Karpas-422 (cell line): ENCODE measurements around the gene INPP5K. TPM values are rescaled to one million over a fixed set of nuclear protein-coding genes. Genes with fewer than 3 reads are reported as not detected.

ENCODE experiments used
- DNase-seq: peaks from one replicate; pipeline ENCODE4 v3.0.0-alpha.2; 2015
- H2AFZ ChIP-seq: fragments of 200-600 bp; sonication (generic); 2 replicates; pipeline ENCODE4 v1.6.1; 2014; ENCODE audit warnings: antibody characterized with exemption, low read length, mixed read lengths
- H3K27ac ChIP-seq: fragments of 200-600 bp; sonication (generic); 2 replicates; pipeline ENCODE4 v1.5.1; 2014; ENCODE audit warnings: mild to moderate bottlenecking, low read length, moderate library complexity
- H3K27me3 ChIP-seq: fragments of 200-600 bp; sonication (generic); 2 replicates; pipeline ENCODE4 v1.6.1; 2014; ENCODE audit warnings: low read length, mixed read lengths
- H3K36me3 ChIP-seq: fragments of 200-600 bp; sonication (generic); 2 replicates; pipeline ENCODE4 v1.6.1; 2014; ENCODE audit warnings: low read length, mixed read lengths; ENCODE audit not compliant: insufficient read depth
- H3K4me1 ChIP-seq: fragments of 200-600 bp; sonication (generic); 2 replicates; pipeline ENCODE4 v1.6.1; 2014; ENCODE audit warnings: mild to moderate bottlenecking, low read length, mixed read lengths
- H3K4me2 ChIP-seq: fragments of 200-600 bp; sonication (generic); 2 replicates; pipeline ENCODE4 v1.6.1; 2014; ENCODE audit warnings: low read length, low read depth, mild to moderate bottlenecking; ENCODE audit not compliant: poor library complexity, severe bottlenecking
- H3K4me3 ChIP-seq: fragments of 200-600 bp; sonication (generic); 2 replicates; pipeline ENCODE4 v1.5.1; 2014; ENCODE audit warnings: mild to moderate bottlenecking, antibody characterized with exemption, low read length, mixed read lengths
- H3K79me2 ChIP-seq: fragments of 200-600 bp; sonication (generic); 2 replicates; pipeline ENCODE4 v1.6.1; 2014; ENCODE audit warnings: mild to moderate bottlenecking, low read length, mixed read lengths
- H3K9ac ChIP-seq: fragments of 200-600 bp; sonication (generic); 2 replicates; pipeline ENCODE4 v1.6.0; 2014; ENCODE audit warnings: low read length
- H3K9me2 ChIP-seq: fragments of 200-600 bp; sonication (generic), shearing (Covaris generic); replicated peaks from 2 replicates; pipeline ENCODE4 v1.6.0; 2014; ENCODE audit warnings: mild to moderate bottlenecking, low read length, moderate library complexity; ENCODE audit not compliant: insufficient read depth
- H3K9me3 ChIP-seq: fragments of 300-700, 200-600 bp; sonication (generic); 2 replicates; pipeline ENCODE4 v1.6.1; 2014; ENCODE audit warnings: low read length, mixed read lengths
- H4K20me1 ChIP-seq: fragments of 200-600 bp; sonication (generic); 2 replicates; pipeline ENCODE4 v1.6.1; 2014; ENCODE audit warnings: mild to moderate bottlenecking, antibody characterized with exemption, low read length, low read depth; ENCODE audit not compliant: insufficient read depth
- total RNA-seq: library from RNA; depleted of rRNA; stranded (reverse); fragments of >200 nt; shearing (Covaris generic); gene quantifications from 2 replicates; pipeline ENCODE4 v1.2.3, GENCODE V29; 2014; ENCODE audit warnings: low replicate concordance

Gene INPP5K
- total RNA-seq, 1 experiment from 2014 or later = 102 TPM

DNA sequence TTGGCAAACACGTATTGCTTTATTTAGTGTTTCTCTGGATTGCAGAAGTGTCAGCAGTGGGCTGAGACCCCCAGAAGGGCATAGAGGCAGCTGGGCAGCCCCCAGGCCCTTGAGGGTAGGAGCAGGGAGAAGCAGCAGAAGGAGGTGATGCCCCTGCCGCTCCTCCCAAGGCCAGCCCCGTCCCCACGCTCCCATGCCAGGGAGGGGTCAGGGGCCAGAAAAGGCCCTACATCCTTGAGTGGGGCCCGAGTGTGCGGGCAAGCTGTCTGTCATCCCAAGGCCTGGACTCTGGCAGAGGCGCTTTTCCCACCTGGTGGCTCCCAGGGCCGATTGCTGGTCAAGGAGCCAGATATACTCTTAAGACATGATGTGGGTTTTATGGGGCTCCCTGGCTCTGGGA lies 52.2 kb downstream of the INPP5K start:
- H3K27ac ChIP-seq = no peak overlapping the region
- peaks cover 14% of the 10 kb centered on the region for H3K4me1 ChIP-seq
- no peaks in the 10 kb centered on the region for H3K9me3 ChIP-seq
- H4K20me1 ChIP-seq = no peaks in the 10 kb centered on the region
- DNase-seq = no peak
- H3K27me3 ChIP-seq = no peaks in the 10 kb centered on the region
- H3K79me2 ChIP-seq = no peaks in the 10 kb centered on the region
- H3K4me2 ChIP-seq = no peak overlapping the region
- no peak overlapping the region for H2AFZ ChIP-seq
- H3K4me3 ChIP-seq = no peak overlapping the region
- H3K9me2 ChIP-seq = no peaks in the 10 kb centered on the region
- no peaks in the 10 kb centered on the region for H3K36me3 ChIP-seq
- H3K9ac ChIP-seq = no peak overlapping the region

DNA sequence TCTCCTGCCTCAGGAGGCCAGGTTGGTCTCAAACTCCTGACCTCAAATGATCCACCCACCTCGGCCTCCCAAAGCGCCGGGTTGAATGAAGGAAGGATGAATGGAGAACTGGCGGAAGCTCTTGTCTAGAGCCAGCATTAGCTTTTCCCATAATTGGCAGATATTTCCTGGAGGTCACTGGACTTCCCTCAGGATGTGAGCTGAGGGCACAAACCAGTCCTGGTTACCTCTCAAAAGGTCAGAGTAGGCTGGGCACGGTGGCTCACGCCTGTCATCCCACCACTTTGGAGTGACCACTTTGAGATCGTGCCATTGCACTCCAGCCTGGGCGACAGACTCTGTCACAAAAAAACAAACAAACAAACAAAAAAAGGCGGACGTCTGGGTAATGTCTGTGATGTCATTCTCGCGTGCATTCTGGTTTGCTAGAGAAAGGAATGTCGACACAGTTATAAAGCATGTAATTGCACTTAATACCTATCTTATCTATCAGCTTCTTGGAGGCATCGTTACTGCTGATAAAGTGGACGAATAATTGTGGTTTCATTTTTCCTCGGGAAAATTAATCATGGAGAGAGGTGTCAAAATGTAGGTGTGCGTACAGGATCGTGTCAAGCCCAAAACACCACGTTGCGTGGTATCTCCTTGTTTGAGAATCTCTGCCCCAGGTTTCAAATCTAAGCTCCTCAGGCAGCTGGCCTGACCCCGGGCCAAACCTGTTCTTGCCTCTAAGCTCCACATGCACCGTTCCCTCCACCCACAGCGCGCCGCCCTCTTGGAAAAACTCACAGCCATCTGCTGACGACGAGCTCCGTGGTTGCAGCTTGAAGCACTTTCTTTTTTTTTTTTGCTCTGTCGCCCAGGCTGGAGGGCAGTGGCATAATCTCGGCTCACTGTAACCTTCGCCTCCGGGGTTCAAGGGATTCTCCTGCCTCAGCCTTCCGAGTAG lies 54.0 kb downstream of the INPP5K start:
- Histone ChIP-seq H3K36me3 (no peaks in the 10 kb centered on the region), H3K27me3 (no peaks in the 10 kb centered on the region), H2AFZ (no peak overlapping the region), H3K27ac (peak overlapping the region; percentile 49; the same call in 1 of the 2 replicates), H3K4me3 (peak overlapping the region; percentile 39; the same call in 1 of the 2 replicates), H3K9me3 (no peaks in the 10 kb centered on the region), H4K20me1 (no peaks in the 10 kb centered on the region), H3K4me1 (peaks cover 14% of the 10 kb centered on the region), H3K79me2 (no peaks in the 10 kb centered on the region), H3K9ac (peak overlapping the region; percentile 42), H3K9me2 (no peaks in the 10 kb centered on the region), H3K4me2 (peak overlapping the region; percentile 45)
- no peak for DNase-seq

GRCh38 chr17:1461198-1461944 lies 55.0 kb downstream of the INPP5K start:
- no peaks in the 10 kb centered on the region for H3K9me2 ChIP-seq
- H3K79me2 ChIP-seq = no peaks in the 10 kb centered on the region
- peaks cover 21% of the 10 kb centered on the region for H3K4me1 ChIP-seq
- no peaks in the 10 kb centered on the region for H3K9me3 ChIP-seq
- H3K9ac ChIP-seq = no peak overlapping the region
- H3K36me3 ChIP-seq = no peaks in the 10 kb centered on the region
- no peak overlapping the region for H3K4me2 ChIP-seq
- no peak overlapping the region for H2AFZ ChIP-seq
- H3K27me3 ChIP-seq = no peaks in the 10 kb centered on the region
- no peak overlapping the region for H3K27ac ChIP-seq
- no peaks in the 10 kb centered on the region for H4K20me1 ChIP-seq
- no peak overlapping the region for H3K4me3 ChIP-seq
- DNase-seq = no peak

- Histone ChIP-seq H3K9ac (no peak overlapping the region), H3K27ac (no peak overlapping the region), H3K4me1 (peaks cover 22% of the 10 kb centered on the region), H3K9me2 (no peaks in the 10 kb centered on the region), H3K4me3 (no peak overlapping the region), H3K27me3 (no peaks in the 10 kb centered on the region), H3K9me3 (no peaks in the 10 kb centered on the region), H2AFZ (no peak overlapping the region), H3K36me3 (no peaks in the 10 kb centered on the region), H3K4me2 (no peak overlapping the region), H4K20me1 (peaks cover 5% of the 10 kb centered on the region; the same call in 1 of the 2 replicates), H3K79me2 (peaks cover 7% of the 10 kb centered on the region)
- no peak for DNase-seq
These were observed 56.2 kb downstream of the INPP5K start for GRCh38 chr17:1460233-1460632.

- Histone ChIP-seq H3K4me3 (peak within 1 kb of the TSS; percentile 98), H3K4me2 (peak within 1 kb of the TSS; percentile 94), H3K27ac (peak within 1 kb of the TSS; percentile 75), H3K4me1 (peaks cover 17% of the 10 kb centered on the region), H3K9ac (peak within 1 kb of the TSS; percentile 99), H3K9me3 (no peaks in the 10 kb centered on the region), H3K9me2 (no peaks in the 10 kb centered on the region), H2AFZ (peak within 1 kb of the TSS; percentile 59; the same call in 1 of the 2 replicates), H3K36me3 (peaks cover 9% of the 10 kb centered on the region; the same call in 1 of the 2 replicates), H3K79me2 (peaks cover 50% of the 10 kb centered on the region), H3K27me3 (no peaks in the 10 kb centered on the region), H4K20me1 (peaks cover 14% of the 10 kb centered on the region; the same call in 1 of the 2 replicates)
- peak; percentile 99 for DNase-seq
These were observed 60.4 kb downstream of the INPP5K start, which contains the start of gene CRK for GRCh38 chr17:1455797-1456599. Gene CRK, minus strand, starts transcription at chr17:1456232. Its CDS starts 115 bp downstream, at chr17:1456117.

DNA sequence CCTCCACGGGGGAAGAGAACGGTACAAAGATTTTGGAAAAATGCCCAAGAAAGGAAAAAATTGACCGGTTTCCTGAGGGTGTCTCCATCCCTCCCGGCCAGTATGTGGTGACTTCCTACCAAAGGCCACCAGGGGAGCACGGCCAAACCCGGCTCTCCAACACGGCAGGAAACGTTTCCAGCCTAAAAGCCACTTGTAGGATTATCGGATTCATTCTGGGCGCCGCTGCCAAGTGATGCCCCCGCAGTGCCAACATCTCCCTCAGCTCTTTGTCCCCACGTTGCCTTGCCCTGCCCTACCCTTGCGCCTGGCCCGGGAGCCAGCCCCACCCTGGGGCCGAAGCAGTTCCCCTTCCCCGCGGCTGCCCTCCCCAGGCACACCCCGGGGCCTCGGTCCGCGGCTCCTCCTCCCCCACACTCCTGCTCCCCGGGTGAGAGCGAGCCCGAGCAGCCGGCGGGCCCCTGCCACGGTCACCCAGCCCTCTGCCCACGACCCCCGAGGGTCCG lies 61.1 kb downstream of the INPP5K start:
- Histone ChIP-seq H3K4me1 (peaks cover 17% of the 10 kb centered on the region), H3K36me3 (peaks cover 9% of the 10 kb centered on the region; the same call in 1 of the 2 replicates), H3K4me3 (peak overlapping the region; percentile 98), H3K79me2 (peaks cover 56% of the 10 kb centered on the region), H2AFZ (no peak overlapping the region; the same call in 1 of the 2 replicates), H3K27ac (peak overlapping the region; percentile 75), H3K4me2 (peak overlapping the region; percentile 94), H3K27me3 (no peaks in the 10 kb centered on the region), H3K9me3 (no peaks in the 10 kb centered on the region), H3K9me2 (no peaks in the 10 kb centered on the region), H4K20me1 (peaks cover 14% of the 10 kb centered on the region; the same call in 1 of the 2 replicates), H3K9ac (peak overlapping the region; percentile 99)
- peak; percentile 74 for DNase-seq

- H4K20me1 ChIP-seq = peaks cover 14% of the 10 kb centered on the region; the same call in 1 of the 2 replicates
- H2AFZ ChIP-seq = no peak overlapping the region
- H3K9me3 ChIP-seq = no peaks in the 10 kb centered on the region
- H3K4me1 ChIP-seq = peaks cover 17% of the 10 kb centered on the region
- DNase-seq = peak; percentile 40
- peaks cover 64% of the 10 kb centered on the region for H3K79me2 ChIP-seq
- peak overlapping the region; percentile 99 for H3K9ac ChIP-seq
- peak overlapping the region; percentile 94 for H3K4me2 ChIP-seq
- peak overlapping the region; percentile 98 for H3K4me3 ChIP-seq
- H3K27ac ChIP-seq = no peak overlapping the region
- H3K36me3 ChIP-seq = peaks cover 9% of the 10 kb centered on the region; the same call in 1 of the 2 replicates
- H3K9me2 ChIP-seq = no peaks in the 10 kb centered on the region
- H3K27me3 ChIP-seq = no peaks in the 10 kb centered on the region
These were observed 61.9 kb downstream of the INPP5K start for GRCh38 chr17:1454541-1454940.
